SKM-1 treated with dmso at 0.1 percent for 144 hours (cell line): ENCODE data around the gene TRPV3.

Experiments used
- DNase-seq: peaks from one replicate; lab custom pipeline; 2025; ENCODE audit not compliant: unreplicated experiment; lab: John Stamatoyannopoulos, UW

TRPV3 gene

GRCh38 chr17:3547628-3548027, 10.0 kb downstream of the TRPV3 start:
- DNase-seq = no peak

DNA sequence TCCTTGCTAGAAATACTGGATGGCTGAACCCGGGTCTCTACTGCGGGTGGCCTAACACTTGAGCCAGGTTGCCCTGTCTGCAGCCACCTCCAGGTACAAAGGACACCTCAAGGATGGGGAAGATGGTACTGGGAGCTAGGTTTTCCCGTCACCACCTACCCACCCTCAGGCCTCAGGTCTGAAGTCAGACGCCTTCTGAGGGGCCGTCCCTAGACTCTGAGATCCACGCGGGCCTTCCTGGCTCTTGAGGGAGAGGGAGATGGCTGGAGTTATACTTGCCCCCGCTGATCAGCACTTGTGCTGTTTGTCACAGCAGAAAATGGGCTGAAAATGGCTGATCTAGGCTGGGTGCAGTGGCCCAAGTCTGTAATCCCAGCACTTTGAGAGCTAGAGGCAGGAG, 10.6 kb downstream of the TRPV3 start:
- no peak for DNase-seq

DNA sequence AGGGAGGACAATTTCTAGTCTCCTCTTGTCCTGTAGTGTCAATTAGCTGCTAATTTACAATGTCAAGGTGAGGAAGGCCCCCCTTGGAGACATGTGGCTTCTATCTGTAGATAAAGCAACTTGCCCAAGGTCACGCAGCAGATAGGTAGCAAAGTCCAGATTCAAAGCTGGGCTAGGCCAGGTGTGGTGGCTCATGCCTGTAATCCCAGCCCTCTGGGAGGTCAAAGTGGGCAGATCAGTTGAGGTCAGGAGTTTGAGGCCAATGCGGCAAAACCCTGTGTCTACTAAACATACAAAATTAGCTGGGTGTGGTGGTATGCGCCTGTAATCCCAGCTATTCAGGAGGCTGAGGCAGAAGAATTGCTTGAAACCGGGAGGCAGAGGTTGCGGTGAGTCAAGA, 11.1 kb downstream of the TRPV3 start:
- no peak for DNase-seq

- no peak for DNase-seq
Measured at GRCh38 chr17:3545151-3545550, 12.5 kb downstream of the TRPV3 start.

GRCh38 chr17:3544365-3544764, 13.2 kb downstream of the TRPV3 start:
- no peak for DNase-seq

- DNase-seq = no peak
Measured at GRCh38 chr17:3543453-3543852, 14.2 kb downstream of the TRPV3 start.

DNA sequence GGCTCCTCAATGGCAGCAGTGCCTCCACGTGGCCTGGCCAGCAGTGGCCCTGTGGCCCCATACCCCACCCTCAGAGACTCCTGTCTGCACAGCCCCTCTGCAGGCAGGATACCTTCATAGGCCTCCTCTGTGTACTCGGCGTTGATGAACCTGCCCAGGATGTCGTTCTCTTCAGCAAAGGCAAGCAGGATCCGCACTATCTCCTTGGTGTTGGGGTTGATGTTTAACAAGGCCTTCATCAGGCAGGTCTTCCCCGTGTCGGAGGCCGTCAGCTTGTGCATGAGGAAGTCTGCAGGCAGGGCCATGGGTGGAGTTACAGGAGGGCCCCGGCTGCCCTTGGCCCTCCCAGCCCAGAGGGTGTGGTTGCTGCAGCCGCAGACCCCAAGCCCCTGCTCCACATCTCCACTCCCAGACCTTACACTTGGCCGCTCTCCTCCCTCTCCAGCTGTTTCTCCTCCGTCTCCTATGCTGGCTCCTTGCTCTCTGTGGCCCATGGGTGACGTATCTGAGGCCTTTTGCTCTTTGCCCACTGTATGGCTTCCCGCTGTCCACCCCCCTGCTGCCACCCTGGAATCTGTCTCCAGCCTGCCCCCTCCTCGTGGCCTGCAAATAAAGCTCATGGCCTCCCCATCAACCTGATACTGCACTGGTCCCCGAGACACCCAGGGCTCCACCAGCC, 15.1 kb downstream of the TRPV3 start:
- no peak for DNase-seq

DNA sequence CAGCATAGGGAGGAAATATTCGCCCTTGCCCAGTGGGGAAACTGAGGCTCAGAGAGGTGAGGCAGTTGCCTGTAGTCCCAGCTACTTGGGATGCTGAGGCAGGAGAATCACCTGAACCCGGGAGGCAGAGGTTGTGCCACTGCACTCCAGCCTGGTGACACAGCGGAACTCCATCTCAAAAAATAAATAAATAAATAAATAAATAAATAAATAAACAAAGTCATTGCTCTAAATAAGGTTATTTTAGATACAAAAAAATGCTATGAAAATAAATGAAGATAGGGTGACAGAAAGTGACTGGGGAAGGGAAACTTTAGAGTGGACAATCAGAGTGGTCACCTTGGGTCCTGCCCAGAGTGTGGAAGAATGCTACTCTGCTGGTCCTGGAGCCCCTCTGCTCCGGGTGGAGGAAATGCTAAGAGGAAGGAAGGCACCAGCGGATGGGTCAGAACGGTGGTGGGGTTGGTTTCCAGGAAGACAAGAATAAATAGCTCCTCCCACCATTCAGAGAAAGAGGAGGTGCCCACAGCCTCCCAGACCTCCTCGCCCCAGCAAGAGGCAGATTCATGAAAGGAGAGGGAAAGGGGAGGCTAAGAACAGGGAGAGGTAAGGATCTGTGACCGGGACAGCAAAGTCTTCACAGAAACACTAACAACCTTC, 17.6 kb downstream of the TRPV3 start:
- no peak for DNase-seq

GRCh38 chr17:3536716-3537115, 20.9 kb downstream of the TRPV3 start:
- DNase-seq = no peak

DNA sequence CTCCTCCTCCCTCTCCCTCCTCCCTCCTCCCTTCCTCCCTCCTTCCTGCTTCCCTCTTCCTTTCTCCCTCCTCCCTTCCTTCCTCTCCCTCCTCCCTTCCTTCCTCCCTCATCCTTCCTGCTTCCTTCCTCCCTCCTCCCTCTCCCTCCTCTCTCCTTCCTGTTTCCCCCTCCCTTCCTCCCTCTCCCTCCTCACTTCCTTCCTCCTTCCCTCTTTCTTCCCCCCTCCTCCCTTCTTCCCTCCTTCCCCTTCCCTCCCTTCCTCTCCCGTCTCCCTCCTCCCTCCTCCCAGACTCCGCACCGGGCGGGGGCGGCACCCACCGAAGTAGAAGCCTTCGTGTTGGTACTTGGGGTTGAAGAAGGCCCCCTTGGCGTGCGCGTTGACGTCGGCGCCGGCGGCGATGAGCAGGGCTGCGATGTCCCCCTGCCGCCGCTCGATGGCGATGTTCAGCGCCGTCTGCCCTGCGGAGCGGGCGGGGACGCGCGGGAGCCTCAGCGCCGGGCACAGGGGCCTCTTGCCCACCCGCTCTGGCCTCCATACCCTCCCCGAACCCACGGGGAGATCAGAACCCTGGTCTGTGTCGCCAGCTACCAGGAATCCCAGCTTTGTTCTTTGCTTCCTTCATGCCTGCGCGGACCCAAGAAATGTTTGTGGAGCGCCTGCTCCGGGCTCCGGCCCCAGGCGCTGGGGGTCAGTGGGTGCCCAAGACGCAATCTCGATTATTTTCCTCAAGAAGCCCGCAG, 22.2 kb downstream of the TRPV3 start:
- DNase-seq = no peak

- DNase-seq = no peak
Measured at GRCh38 chr17:3534881-3535252, 22.7 kb downstream of the TRPV3 start.

GRCh38 chr17:3533752-3534151, 23.9 kb downstream of the TRPV3 start:
- DNase-seq = no peak

GRCh38 chr17:3532859-3533142, 24.8 kb downstream of the TRPV3 start:
- DNase-seq = no peak

- no peak for DNase-seq
Measured at GRCh38 chr17:3532106-3532858, 25.3 kb downstream of the TRPV3 start.

DNA sequence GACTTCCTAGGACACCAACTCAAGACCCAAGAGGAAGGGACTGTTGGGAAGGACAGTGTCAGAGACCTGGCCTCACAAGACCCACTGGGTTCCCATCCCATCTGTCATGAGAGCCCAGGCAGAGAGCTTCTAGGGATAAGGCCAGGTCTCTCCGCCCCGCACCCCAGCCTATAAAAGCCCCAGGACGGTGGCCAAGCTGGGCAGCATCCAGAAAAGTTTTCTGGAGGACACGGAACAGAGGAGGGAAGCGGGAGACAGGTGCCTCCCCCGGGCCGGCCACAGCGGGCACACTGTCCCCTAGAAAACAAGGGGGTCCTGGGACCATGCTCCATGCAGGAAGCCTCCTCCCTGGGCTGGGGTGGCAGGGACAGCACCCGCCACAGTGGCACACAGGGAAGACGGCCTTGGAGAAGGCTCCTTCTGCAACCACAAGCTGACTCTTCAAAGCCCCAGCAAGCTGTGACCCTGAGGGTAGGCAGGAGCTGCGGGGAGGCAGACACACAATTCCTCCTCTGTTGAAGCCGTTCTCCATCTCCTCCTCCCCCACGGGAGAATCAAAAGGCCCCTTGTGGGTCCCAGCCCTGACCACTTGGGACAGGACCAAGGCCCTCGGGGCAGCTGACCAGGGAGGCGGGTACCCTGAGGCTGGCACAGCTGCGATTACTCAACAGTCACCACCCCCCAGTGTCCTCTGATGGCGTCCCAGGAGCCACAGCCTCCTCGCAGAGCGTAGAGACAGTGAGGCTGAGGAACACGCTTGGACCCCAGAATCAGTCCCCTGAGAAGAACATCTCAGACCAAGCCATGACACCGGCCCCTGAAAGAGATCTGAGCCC, 26.1 kb downstream of the TRPV3 start:
- DNase-seq = no peak

GRCh38 chr17:3529817-3530741, 27.5 kb downstream of the TRPV3 start:
- no peak for DNase-seq

GRCh38 chr17:3528880-3529511, 28.6 kb downstream of the TRPV3 start:
- no peak for DNase-seq

GRCh38 chr17:3528403-3528851, 29.2 kb downstream of the TRPV3 start:
- DNase-seq = no peak

GRCh38 chr17:3527896-3528295, 29.7 kb downstream of the TRPV3 start:
- no peak for DNase-seq
